Astrocyte of the spinal cord (primary cell): ENCODE data around the gene KMO.

Experiments
- DNase-seq: peaks from one replicate; pipeline ENCODE4 v3.0.0; 2011; ENCODE audit warnings: low read depth, low spot score
- H3K4me3 ChIP-seq: 2 replicates; pipeline ENCODE4 v1.5.1; 2011; ENCODE audit warnings: low read depth, mild to moderate bottlenecking, low read length, moderate library complexity
- CTCF ChIP-seq: IDR thresholded peaks from 2 replicates; pipeline ENCODE4 v1.5.1; 2012; ENCODE audit warnings: low read depth, mild to moderate bottlenecking, low read length, inconsistent platforms
- in situ Hi-C: cut with HindIII; loops from 2 replicates; pipeline ENCODE4 v1.10.0; 2017; ENCODE audit warnings: low sequenced_read_pairs

Gene KMO

GRCh38 chr1:241608379-241609033 lies 76.3 kb downstream of the KMO start:
- no peak for TF ChIP-seq CTCF
- H3K4me3 ChIP-seq: no peak overlapping the region
- peak; percentile 54 for DNase-seq
- in situ Hi-C loops: no loop called here

GRCh38 chr1:241610056-241610815 lies 78.1 kb downstream of the KMO start:
- in situ Hi-C loops: no loop called here
- no peak for DNase-seq
- H3K4me3 ChIP-seq: no peak overlapping the region
- no peak for TF ChIP-seq CTCF

- in situ Hi-C loops: no loop called here
- peak; percentile 46 for TF ChIP-seq CTCF
- H3K4me3 ChIP-seq: no peak overlapping the region
- peak; percentile 80 for DNase-seq
Measured at GRCh38 chr1:241611063-241611462, 78.9 kb downstream of the KMO start.

- H3K4me3 ChIP-seq: no peak overlapping the region
- TF ChIP-seq CTCF: no peak
- no peak for DNase-seq
- in situ Hi-C loops: no loop called here
Measured at GRCh38 chr1:241611736-241612135, 79.6 kb downstream of the KMO start.

GRCh38 chr1:241612533-241613477 lies 80.6 kb downstream of the KMO start:
- DNase-seq: peak; percentile 89
- in situ Hi-C loops: no loop called here
- H3K4me3 ChIP-seq: no peak overlapping the region
- TF ChIP-seq CTCF: no peak

- in situ Hi-C loops: no loop called here
- H3K4me3 ChIP-seq: no peak overlapping the region
- TF ChIP-seq CTCF: no peak
- peak; percentile 64 for DNase-seq
Measured at GRCh38 chr1:241614144-241614543, 82.0 kb downstream of the KMO start.
